IMR-90 (cell line): Measurements from ENCODE around the gene TAF10.

Experiments
- CTCF ChIP-seq: conservative IDR thresholded peaks from 2 replicates; pipeline ENCODE4 v1.5.1; 2012; ENCODE audit warnings: mild to moderate bottlenecking, low read depth, low read length, improper control_type of control experiment
- MAZ ChIP-seq: IDR thresholded peaks from 2 replicates; pipeline ENCODE4 v1.6.1; 2012; ENCODE audit warnings: low read depth, mild to moderate bottlenecking, low read length, improper control_type of control experiment, moderate library complexity, borderline replicate concordance
- NFE2L2 ChIP-seq: fragments of 150-350 bp; IDR thresholded peaks from 2 replicates; pipeline ENCODE4 v1.6.1; 2016; ENCODE audit warnings: low read depth, mild to moderate bottlenecking, low read length
- POLR2A ChIP-seq: IDR thresholded peaks from 2 replicates; pipeline ENCODE4 v1.6.1; 2012; ENCODE audit warnings: mild to moderate bottlenecking, low read depth, low read length
- RAD21 ChIP-seq: IDR thresholded peaks from 2 replicates; pipeline ENCODE4 v1.6.1; 2012; ENCODE audit warnings: low read length, improper control_type of control experiment

GRCh38 chr11:6604081-6604626 lies 7.9 kb downstream of the TAF10 start:
- peak; percentile 29 for TF ChIP-seq CTCF
- no peak for TF ChIP-seq POLR2A
- peak; percentile 47 for TF ChIP-seq RAD21
- TF ChIP-seq NFE2L2: no peak
- no peak for TF ChIP-seq MAZ
